SK-N-SH (cell line): ENCODE measurements around the gene UCHL1. TPM values are rescaled to one million over a fixed set of nuclear protein-coding genes. Genes with fewer than 3 reads are reported as not detected.
A peak's percentile ranks its signal among the peaks of the same experiment; 100 is the strongest.

Source experiments
- CTCF ChIA-PET: fragments of 300-600, 350-600 bp; formaldehyde crosslinking; extraction: SDS; loops from one replicate; lab custom pipeline; 2021; lab: Yijun Ruan, JAX
- POLR2A ChIA-PET: fragments of 350-600 bp; sonication (Branson Sonifier 250); formaldehyde crosslinking; extraction: SDS; loops from one replicate; lab custom pipeline; 2020; ENCODE audit warnings: antibody characterized with exemption, inconsistent platforms; lab: Yijun Ruan, JAX
- DNase-seq: peaks from one replicate; pipeline ENCODE4 v3.0.0; 2012
- H2AFZ ChIP-seq: fragments of 200-600 bp; sonication (generic); 2 replicates; pipeline ENCODE4 v1.8.1; 2016; ENCODE audit warnings: antibody characterized with exemption, mild to moderate bottlenecking, low read depth
- H3F3A ChIP-seq: fragments of 200-600 bp; sonication (generic); replicated peaks from 2 replicates; pipeline ENCODE3; 2016; ENCODE audit warnings: antibody characterized with exemption, mild to moderate bottlenecking; ENCODE audit not compliant: insufficient read depth
- H3K27ac ChIP-seq, 2 experiments: fragments of 200-500 bp in 1 of 2; fragments of 200-600 bp in 1 of 2; sonication (Bioruptor generic) in 1 of 2; sonication (generic), shearing (Covaris generic) in 1 of 2; 2 replicates each; pipeline versions ENCODE4 v1.5.1 to v1.6.1; 2014 to 2016; ENCODE audit warnings: low read depth in 2 of 2, inconsistent platforms in 1 of 2, low read length in 1 of 2, mild to moderate bottlenecking in 1 of 2, mixed read lengths in 1 of 2
- H3K27me3 ChIP-seq: fragments of 200-600 bp; sonication (generic), shearing (Covaris generic); 2 replicates; pipeline ENCODE4 v1.6.1; 2016; ENCODE audit warnings: mixed run types; ENCODE audit not compliant: insufficient read depth
- H3K36me3 ChIP-seq, 2 experiments: fragments of 200-500 bp in 1 of 2; fragments of 200-600 bp in 1 of 2; sonication (Bioruptor generic) in 1 of 2; sonication (generic) in 1 of 2; replicated peaks in 1 of 2; 2 replicates each; pipeline versions ENCODE3 to v1.5.1; 2014 to 2016; ENCODE audit warnings: low read length in 1 of 2, mild to moderate bottlenecking in 1 of 2; ENCODE audit not compliant: insufficient read depth in 2 of 2, control insufficient read depth in 1 of 2
- H3K4me1 ChIP-seq, 2 experiments: fragments of 200-500 bp in 1 of 2; fragments of 200-600 bp in 1 of 2; sonication (Bioruptor generic) in 1 of 2; sonication (generic), shearing (Covaris generic) in 1 of 2; 2 replicates each; pipeline versions ENCODE4 v1.5.1 to v1.6.1; 2014 to 2016; ENCODE audit warnings: low read depth in 1 of 2, low read length in 1 of 2, mixed run types in 1 of 2; ENCODE audit not compliant: insufficient read depth in 2 of 2, control insufficient read depth in 1 of 2
- H3K4me2 ChIP-seq: fragments of 200-600 bp; sonication (generic), shearing (Covaris generic); 2 replicates; pipeline ENCODE4 v1.6.1; 2017; ENCODE audit warnings: mixed run types
- H3K4me3 ChIP-seq, 2 experiments: fragments of 200-500 bp in 1 of 2; fragments of 200-600 bp in 1 of 2; sonication (Bioruptor generic) in 1 of 2; sonication (generic), shearing (Covaris generic) in 1 of 2; 2 replicates each; pipeline versions ENCODE4 v1.5.1 to v1.8.1; 2014 to 2016; ENCODE audit warnings: low read depth in 2 of 2, inconsistent platforms in 1 of 2, low read length in 1 of 2, mild to moderate bottlenecking in 1 of 2, mixed read lengths in 1 of 2, moderate library complexity in 1 of 2
- H3K79me2 ChIP-seq: fragments of 200-600 bp; sonication (generic); 2 replicates; pipeline ENCODE4 v1.8.1; 2017; ENCODE audit warnings: mild to moderate bottlenecking; ENCODE audit not compliant: insufficient read depth
- H3K9ac ChIP-seq: fragments of 200-600 bp; sonication (generic); 2 replicates; pipeline ENCODE4 v1.6.1; 2017; ENCODE audit warnings: mixed run types
- H3K9me2 ChIP-seq: fragments of 200-600 bp; sonication (generic); 2 replicates; pipeline ENCODE4 v1.6.1; 2017; ENCODE audit warnings: mixed run types
- H3K9me3 ChIP-seq: fragments of 200-600 bp; sonication (generic); 2 replicates; pipeline ENCODE4 v1.6.1; 2017; ENCODE audit warnings: mixed run types, mild to moderate bottlenecking, moderate library complexity
- H4K20me1 ChIP-seq: fragments of 200-600 bp; sonication (generic); 2 replicates; pipeline ENCODE4 v1.6.1; 2017; ENCODE audit warnings: mild to moderate bottlenecking, mixed run types; ENCODE audit not compliant: insufficient read depth
- CHD2 ChIP-seq: fragments of 150-350 bp; IDR thresholded peaks from 2 replicates; pipeline ENCODE4 v1.6.1; 2018; ENCODE audit warnings: low read length; ENCODE audit not compliant: partially characterized antibody
- CTCF ChIP-seq: fragments of 200-600 bp; sonication (generic); IDR thresholded peaks from 2 replicates; pipeline ENCODE4 v1.6.1; 2017; ENCODE audit warnings: antibody characterized with exemption, mild to moderate bottlenecking, moderate library complexity
- FOSL2 ChIP-seq: IDR thresholded peaks from 2 replicates; pipeline ENCODE4 v1.4.0; 2012; ENCODE audit warnings: low read depth, mild to moderate bottlenecking, moderate library complexity, borderline replicate concordance
- FOXJ3 ChIP-seq: sonication (generic); formaldehyde crosslinking; IDR thresholded peaks from 2 replicates; pipeline ENCODE4 v1.5.1; 2020; ENCODE audit warnings: mild to moderate bottlenecking, missing genetic modification reagents
- FOXM1 ChIP-seq: IDR thresholded peaks from 2 replicates; pipeline ENCODE4 v1.4.0; 2012; ENCODE audit warnings: low read depth, mild to moderate bottlenecking
- GABPA ChIP-seq: IDR thresholded peaks from 2 replicates; pipeline ENCODE4 v1.4.0; 2012; ENCODE audit warnings: low read depth, mild to moderate bottlenecking
- JUND ChIP-seq: IDR thresholded peaks from 2 replicates; pipeline ENCODE4 v1.4.0; 2012
- MAX ChIP-seq: IDR thresholded peaks from 2 replicates; pipeline ENCODE4 v1.4.0; 2012; ENCODE audit warnings: low read depth
- MXI1 ChIP-seq: IDR thresholded peaks from 2 replicates; pipeline ENCODE4 v1.6.1; 2012; ENCODE audit warnings: mild to moderate bottlenecking, low read depth, low read length, improper control_type of control experiment
- RAD21 ChIP-seq: IDR thresholded peaks from 2 replicates; pipeline ENCODE4 v1.6.1; 2012; ENCODE audit warnings: mild to moderate bottlenecking, low read length
- RFX5 ChIP-seq: IDR thresholded peaks from 2 replicates; pipeline ENCODE4 v1.6.1; 2012; ENCODE audit warnings: mild to moderate bottlenecking, improper control_type of control experiment, low read length
- SIN3A ChIP-seq: IDR thresholded peaks from 2 replicates; pipeline ENCODE4 v1.6.1; 2012; ENCODE audit warnings: low read depth, mild to moderate bottlenecking, low read length, moderate library complexity, borderline replicate concordance
- SMC3 ChIP-seq: IDR thresholded peaks from 2 replicates; pipeline ENCODE4 v1.6.1; 2012; ENCODE audit warnings: low read depth, low read length, improper control_type of control experiment
- TAF1 ChIP-seq: IDR thresholded peaks from 2 replicates; pipeline ENCODE4 v1.6.1; 2012; ENCODE audit warnings: low read depth, mild to moderate bottlenecking, low read length, moderate library complexity, borderline replicate concordance
- TCF12 ChIP-seq: IDR thresholded peaks from 2 replicates; pipeline ENCODE4 v1.4.0; 2012
- TEAD4 ChIP-seq: IDR thresholded peaks from 2 replicates; pipeline ENCODE4 v1.4.0; 2012; ENCODE audit warnings: mild to moderate bottlenecking, borderline replicate concordance; ENCODE audit not compliant: insufficient read depth
- USF2 ChIP-seq: fragments of 150-350 bp; IDR thresholded peaks from 2 replicates; pipeline ENCODE4 v1.6.1; 2017; ENCODE audit warnings: antibody characterized with exemption, low read length, low read depth, borderline replicate concordance
- YY1 ChIP-seq: IDR thresholded peaks from 2 replicates; pipeline ENCODE4 v1.4.0; 2012; ENCODE audit warnings: low read depth, mild to moderate bottlenecking
- WGBS: methylation state at CpG from one replicate; pipeline ENCODE4 v1.1.6; 2017; ENCODE audit warnings: low lambda C conversion rate; 5-methylcytosine and 5-hydroxymethylcytosine counted together
- polyA plus RNA-seq, 3 experiments: library from polyadenylated mRNA; depleted of rRNA; stranded (reverse); fragments of >200 nt; gene quantifications; 2 replicates each; pipeline ENCODE4 v1.2.3, GENCODE V29; 2012

UCHL1 gene
- polyA plus RNA-seq, 1 of the 3 experiments (the other 2 are of a cell fraction), result 1,518 TPM

- TF ChIP-seq USF2 (no peak), GABPA (no peak)
- TF ChIP-seq, all 33 proteins: peak for 0
Observed at GRCh38 chr4:41257906-41258305, 1.2 kb downstream of the UCHL1 start (continued).

GRCh38 chr4:41258783-41259182, 2.1 kb downstream of the UCHL1 start:
- Histone ChIP-seq H3F3A (peaks cover 9% of the 10 kb centered on the region), H4K20me1 (peaks cover 23% of the 10 kb centered on the region), H3K9me2 (no peaks in the 10 kb centered on the region), H3K4me3 (peak overlapping the region; percentile 77 to 97), H3K4me2 (peak overlapping the region; percentile 89), H3K4me1 (peaks cover 10 to 16% of the 10 kb centered on the region in 2 experiments; a peak in 3 of 4 replicates), H3K36me3 (peaks cover 45 to 47% of the 10 kb centered on the region in 2 experiments), H3K27me3 (no peaks in the 10 kb centered on the region), H2AFZ (no peak overlapping the region), H3K79me2 (peaks cover 41% of the 10 kb centered on the region; the same call in 1 of the 2 replicates), H3K9me3 (no peaks in the 10 kb centered on the region), H3K9ac (peak overlapping the region; percentile 95), H3K27ac (peak overlapping the region; percentile 34 to 53; a peak in 3 of 4 replicates)
- WGBS, result 55% methylated on average over 5 of the region's 5 CpGs
- TF ChIP-seq FOXJ3, result no peak
- no peak for TF ChIP-seq TEAD4
- peak; percentile 68 for TF ChIP-seq RAD21
- 0 out of 2 replicates have a peak, but pooled peaks have one; percentile 5 for TF ChIP-seq FOSL2
- TF ChIP-seq YY1, result peak; percentile 56; the same call in 1 of the 2 replicates
- TF ChIP-seq SMC3, result peak; percentile 26; the same call in 1 of the 2 replicates
- no peak for TF ChIP-seq FOXM1
- no peak for TF ChIP-seq RFX5
- TF ChIP-seq SIN3A, result 0 out of 2 replicates have a peak, but pooled peaks have one; percentile 21
- TF ChIP-seq CTCF, result peak; percentile 57
- peak; percentile 42 for TF ChIP-seq CHD2
- TF ChIP-seq TAF1, result no peak
- peak; percentile 56; the same call in 1 of the 2 replicates for TF ChIP-seq MXI1
- TF ChIP-seq MAX, result peak; percentile 38; the same call in 1 of the 2 replicates
- TF ChIP-seq TCF12, result no peak
- TF ChIP-seq JUND, result no peak
- peak; percentile 54 for DNase-seq
- ChIA-PET POLR2A (interaction anchor here (0.7 to 4.7 kb wide), 6 partner anchors 9 to 429 kb away, joined by 3 to 67 read pairs (median 3); partner anchors contain the start of gene APBB2), CTCF (interaction anchor here (0.7 to 3.9 kb wide), 23 partner anchors 9 to 630 kb away, joined by 3 to 25 read pairs (median 4); partner anchors contain the start of gene APBB2)
